Measurements from ENCODE around the gene TOGARAM2. TPM values are rescaled to one million over a fixed set of nuclear protein-coding genes. Genes with fewer than 3 reads are reported as not detected.
"Not testable (repeated sequence)": the region's sequence is repeated elsewhere in the genome, so short reads cannot be mapped to it uniquely, and the experiment has no call there.

TOGARAM2 gene
- total RNA-seq, 1 donor from 2014 or later: 5.3 TPM

GRCh38 chr2:29082804-29083495 is 101.9 kb downstream of the TOGARAM2 start:
- intact Hi-C loops (cut with DNase I): no loop called here
- DNase-seq (ENCODE audit: low spot score) (no peak), ATAC-seq (no peak)

GRCh38 chr2:29084554-29084953 is 103.5 kb downstream of the TOGARAM2 start:
- ATAC-seq: no peak
- intact Hi-C loops (cut with DNase I): no loop called here

GRCh38 chr2:29090311-29090710 is 109.2 kb downstream of the TOGARAM2 start:
- intact Hi-C loops (cut with DNase I); DNase-seq (ENCODE audit: low spot score); ATAC-seq: not testable (repeated sequence)

More at GRCh38 chr2:29084554-29084953, 103.5 kb downstream of the TOGARAM2 start:
- DNase-seq (ENCODE audit: low spot score): no peak

- ATAC-seq (no peak), DNase-seq (ENCODE audit: low spot score) (no peak)
- intact Hi-C loops (cut with DNase I): no loop called here
Measured at GRCh38 chr2:29096969-29097368, 115.9 kb downstream of the TOGARAM2 start.

- DNase-seq (ENCODE audit: low spot score) (no peak), ATAC-seq (peak; percentile 74)
- intact Hi-C loops (cut with DNase I): no loop called here
Measured at GRCh38 chr2:29097569-29097968, 116.5 kb downstream of the TOGARAM2 start.

- intact Hi-C loops (cut with DNase I): no loop called here
- no peak for DNase-seq (ENCODE audit: low spot score)
- no peak for ATAC-seq
Measured at GRCh38 chr2:29100564-29100963, 119.5 kb downstream of the TOGARAM2 start.

Other genes with a start within 250 kb of the TOGARAM2 start
- 210 TPM for gene PPP1CB, start 229.5 kb upstream of the TOGARAM2 start, total RNA-seq
- gene SPDYA, start 170.5 kb upstream of the TOGARAM2 start, total RNA-seq: 3.3 TPM
- gene TRMT61B, start 111.0 kb upstream of the TOGARAM2 start, total RNA-seq: 14.0 TPM
- gene WDR43, start 86.6 kb upstream of the TOGARAM2 start, total RNA-seq: 47.9 TPM
- gene PCARE, start 93.2 kb downstream of the TOGARAM2 start, total RNA-seq: 0.53 TPM
- gene CLIP4, start 134.1 kb downstream of the TOGARAM2 start, total RNA-seq: 85.6 TPM

Measured in sciatic nerve (tissue), 2 donors.